GM18873 (cell line): ENCODE data around the gene HADHA.
A peak's percentile ranks its signal among the peaks of the same experiment; 100 is the strongest.
"Not testable (repeated sequence)": the region's sequence is repeated elsewhere in the genome, so short reads cannot be mapped to it uniquely, and the experiment has no call there.

Experiments used
- ATAC-seq: cut with Tn5 transposase; IDR thresholded peaks from one replicate; pipeline ENCODE4 v1.9.1; 2021; ENCODE audit warnings: mild to moderate bottlenecking, moderate library complexity, moderate number of reproducible peaks; ENCODE audit not compliant: unreplicated experiment, low FRiP score

The HADHA gene

DNA sequence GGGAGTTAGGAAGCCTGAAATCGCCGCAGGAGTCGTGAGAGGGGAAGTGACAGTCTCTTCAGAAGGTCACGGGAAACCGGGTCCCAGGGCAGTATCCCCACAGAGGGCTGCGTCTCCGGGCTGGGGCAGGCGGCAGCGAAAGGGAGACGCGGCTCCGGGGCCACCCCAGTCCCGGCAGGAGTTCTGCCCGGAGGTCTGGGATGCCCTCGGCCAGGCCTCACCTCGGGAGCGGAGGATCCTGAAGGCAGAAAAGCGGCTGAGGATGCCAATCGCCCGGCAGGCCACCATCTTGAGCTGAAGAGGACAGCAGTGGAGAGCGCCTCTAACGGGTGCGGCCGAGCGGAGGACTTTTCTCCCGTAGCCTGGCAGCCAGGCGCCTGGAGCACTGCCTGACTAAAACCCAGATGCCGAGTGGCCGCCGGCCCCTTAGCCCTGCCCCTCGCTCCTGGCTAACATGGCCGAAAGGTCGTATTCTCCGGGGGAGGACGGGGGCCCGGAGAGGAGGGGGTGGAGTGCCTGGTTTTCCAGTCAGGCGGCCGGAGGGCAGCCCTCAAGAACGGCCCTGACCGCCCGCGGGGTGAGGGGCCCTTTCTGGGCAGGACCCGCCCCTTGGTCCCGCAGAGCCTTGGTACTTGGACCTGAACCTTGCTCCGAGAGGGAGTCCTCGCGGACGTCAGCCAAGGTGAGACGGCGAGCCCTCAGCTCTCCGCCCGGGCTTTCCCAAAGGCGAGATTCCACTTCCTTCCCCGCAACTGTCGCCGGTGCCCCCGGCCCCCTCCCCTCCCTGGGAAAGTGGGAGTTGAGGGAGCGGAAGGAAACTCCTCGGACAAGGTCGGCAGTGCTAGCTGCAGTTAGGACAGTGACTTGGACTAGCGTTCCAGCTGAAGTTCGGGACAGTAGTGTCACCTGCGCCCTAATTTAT lies at the start of gene HADHA, which contains the start of gene HADHB:
Gene HADHA (minus strand): TSS at position 324 of the 922 bp plus-strand sequence. CDS start 36 bp downstream, at position 288.
Gene HADHB (plus strand): TSS at position 631 of the 922 bp plus-strand sequence. CDS start 9,316 bp downstream, outside the sequence.
- peak; percentile 48 for ATAC-seq

DNA sequence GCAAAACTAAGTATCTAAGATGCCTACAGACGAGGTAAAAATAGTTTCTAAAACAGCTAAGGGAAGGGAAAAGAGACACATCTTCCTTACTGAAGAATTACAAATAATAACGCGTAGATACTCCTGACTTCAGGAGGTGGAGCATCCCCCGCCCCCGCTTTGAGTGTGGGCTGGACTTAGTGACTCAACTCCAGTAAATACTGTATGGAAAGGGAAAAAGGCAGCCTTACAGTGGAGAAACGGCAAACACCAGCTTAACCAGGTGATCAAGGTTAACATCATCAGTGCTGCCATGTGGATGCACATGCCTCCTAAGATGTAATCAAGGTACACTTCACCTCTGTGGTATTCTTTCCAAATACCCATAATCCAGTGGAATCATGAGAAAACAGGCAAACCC lies 48.2 kb upstream of the HADHA start:
- ATAC-seq: no peak

DNA sequence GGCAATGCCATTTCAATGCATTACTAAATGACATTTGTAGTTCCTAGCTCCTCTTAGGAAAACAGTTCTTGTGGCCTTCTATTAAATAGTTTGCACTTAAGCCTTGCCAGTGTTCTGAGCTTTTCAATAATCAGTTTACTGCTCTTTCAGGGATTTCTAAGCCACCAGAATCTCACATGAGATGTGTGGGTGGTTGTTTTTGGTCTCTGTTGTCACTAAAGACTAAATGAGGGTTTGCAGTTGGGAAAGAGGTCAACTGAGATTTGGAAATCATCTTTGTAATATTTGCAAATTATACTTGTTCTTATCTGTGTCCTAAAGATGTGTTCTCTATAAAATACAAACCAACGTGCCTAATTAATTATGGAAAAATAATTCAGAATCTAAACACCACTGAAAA lies 45.6 kb upstream of the HADHA start:
- ATAC-seq: no peak

- ATAC-seq: no peak
These were observed 41.5 kb upstream of the HADHA start for GRCh38 chr2:26285931-26286330.

DNA sequence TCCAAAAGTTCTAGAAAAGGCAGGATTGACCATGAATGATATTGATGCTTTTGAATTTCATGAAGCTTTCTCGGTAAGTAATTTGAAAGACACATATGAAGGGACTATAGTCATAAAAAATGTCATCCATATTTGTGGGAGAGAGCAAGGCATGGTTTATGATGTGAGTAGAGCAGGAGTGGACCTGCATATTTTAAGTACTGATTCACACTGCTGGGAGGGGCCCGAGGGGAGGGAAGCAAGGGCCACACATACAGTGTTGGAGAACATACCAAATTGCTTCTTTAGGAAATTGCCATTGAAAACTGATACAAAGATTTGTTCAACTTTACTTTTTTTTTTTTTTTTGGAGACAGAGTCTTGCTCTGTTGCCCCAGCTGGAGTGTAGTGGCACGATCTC lies 39.7 kb upstream of the HADHA start:
- ATAC-seq: no peak

DNA sequence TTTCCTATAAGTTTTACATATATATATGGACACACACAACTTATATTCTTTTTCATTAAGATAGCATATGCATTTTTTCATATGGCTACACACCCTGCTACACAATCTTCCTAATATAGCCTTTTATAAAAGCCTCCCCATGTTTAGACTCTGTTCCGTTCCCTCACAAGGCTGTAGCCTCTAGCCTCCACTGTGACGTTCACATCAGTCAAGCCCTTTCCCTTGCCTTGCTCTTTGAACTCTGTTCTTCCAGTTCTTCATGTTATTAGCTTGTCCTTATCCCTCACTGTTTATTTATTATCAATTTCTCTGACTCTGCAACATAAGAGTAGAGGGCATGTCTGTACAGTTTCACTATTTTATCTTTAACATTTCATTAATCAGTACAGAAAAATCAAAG lies 39.2 kb upstream of the HADHA start:
- ATAC-seq: no peak

DNA sequence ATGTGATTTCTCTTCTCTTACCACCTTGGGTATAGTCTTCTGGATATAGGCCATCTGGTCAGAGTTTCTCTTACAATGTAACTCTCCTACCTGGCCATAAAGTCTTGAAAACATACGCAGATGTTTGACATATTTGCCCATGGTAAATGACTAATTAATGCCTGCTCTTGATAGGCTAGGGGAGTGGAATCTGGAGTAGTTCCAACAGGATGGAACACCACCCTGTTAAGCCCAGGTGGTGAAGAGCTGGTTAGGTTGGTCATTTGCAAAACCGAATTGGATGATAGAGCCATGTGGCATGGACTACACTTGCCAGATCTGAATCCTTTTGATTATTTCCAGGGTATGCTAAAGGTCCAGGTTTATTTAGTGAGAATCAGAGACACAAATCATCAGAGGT lies 36.8 kb upstream of the HADHA start:
- ATAC-seq: no peak

GRCh38 chr2:26279886-26280285 lies 35.5 kb upstream of the HADHA start:
- ATAC-seq: no peak

GRCh38 chr2:26276484-26277227 lies 32.2 kb upstream of the HADHA start:
- ATAC-seq: no peak

DNA sequence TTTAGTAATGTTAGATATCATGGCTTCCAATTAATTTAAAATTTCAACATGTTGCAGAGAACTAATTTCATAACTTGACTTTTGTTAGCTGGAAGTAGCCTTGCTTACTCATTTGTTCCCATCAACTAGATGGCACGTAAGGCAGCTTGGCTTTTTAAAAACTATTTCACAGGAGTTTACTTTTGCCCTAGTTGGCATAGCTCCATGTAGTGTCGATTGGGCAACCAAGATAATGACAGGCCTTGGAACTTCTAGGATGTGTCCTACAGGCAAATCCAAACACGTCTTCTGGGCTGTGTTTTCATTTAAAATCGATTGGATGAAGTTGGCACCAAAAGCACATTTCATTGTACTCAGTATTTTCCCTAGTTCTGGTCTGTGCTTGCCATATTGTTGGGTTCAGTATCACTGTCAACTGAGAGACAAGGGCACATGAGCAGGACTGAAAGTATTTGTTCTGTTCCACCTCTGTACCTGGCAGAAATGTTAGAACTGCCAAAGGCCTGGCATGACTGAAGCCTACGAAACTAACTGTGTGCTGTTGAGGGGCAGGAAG lies 29.7 kb upstream of the HADHA start:
- ATAC-seq: no peak

DNA sequence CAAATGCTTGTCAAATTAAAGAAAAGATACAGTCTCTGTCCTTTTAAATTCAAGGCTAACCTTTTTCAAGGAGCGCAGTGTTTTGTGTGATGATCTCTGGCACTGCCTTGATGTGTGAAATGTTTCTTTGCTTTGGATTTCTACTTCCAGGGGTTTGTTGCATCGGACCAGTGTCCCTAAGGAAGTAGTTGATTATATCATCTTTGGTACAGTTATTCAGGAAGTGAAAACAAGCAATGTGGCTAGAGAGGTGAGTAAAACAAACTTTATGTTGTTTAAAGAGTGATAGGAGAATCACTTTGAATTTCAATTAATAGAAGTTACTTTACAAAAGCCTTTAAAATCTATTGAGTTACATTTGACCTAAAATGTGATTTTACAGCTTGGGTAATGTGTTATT lies 29.1 kb upstream of the HADHA start:
- no peak for ATAC-seq

GRCh38 chr2:26270373-26270772 lies 25.9 kb upstream of the HADHA start:
- no peak for ATAC-seq

DNA sequence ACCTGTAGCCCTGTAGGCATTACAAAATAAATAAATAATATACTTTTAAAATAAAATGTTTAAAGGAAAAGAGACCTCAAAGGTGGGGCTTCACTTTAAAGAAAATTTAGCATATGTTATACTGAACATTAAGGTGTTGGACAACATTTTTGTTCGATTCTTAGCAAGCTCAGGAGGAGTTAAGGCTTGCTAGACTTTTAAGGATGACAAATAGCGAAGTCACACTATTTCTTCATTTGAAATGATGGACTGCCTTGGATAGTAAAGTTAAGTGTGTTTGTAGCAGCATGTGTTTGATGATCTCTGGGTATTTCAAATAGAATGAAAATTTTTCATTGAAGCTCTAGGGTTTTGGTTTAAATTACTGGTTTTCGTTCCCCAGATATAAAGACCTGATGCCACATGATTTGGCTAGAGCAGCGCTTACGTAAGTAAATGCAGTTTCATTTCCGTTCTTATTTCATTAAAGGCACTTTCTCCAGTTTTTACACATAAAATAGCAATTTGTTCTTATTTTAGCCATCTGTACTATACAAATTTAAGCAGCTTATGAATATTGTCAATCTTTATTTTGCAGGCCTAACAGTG lies 25.2 kb upstream of the HADHA start:
- ATAC-seq: no peak

DNA sequence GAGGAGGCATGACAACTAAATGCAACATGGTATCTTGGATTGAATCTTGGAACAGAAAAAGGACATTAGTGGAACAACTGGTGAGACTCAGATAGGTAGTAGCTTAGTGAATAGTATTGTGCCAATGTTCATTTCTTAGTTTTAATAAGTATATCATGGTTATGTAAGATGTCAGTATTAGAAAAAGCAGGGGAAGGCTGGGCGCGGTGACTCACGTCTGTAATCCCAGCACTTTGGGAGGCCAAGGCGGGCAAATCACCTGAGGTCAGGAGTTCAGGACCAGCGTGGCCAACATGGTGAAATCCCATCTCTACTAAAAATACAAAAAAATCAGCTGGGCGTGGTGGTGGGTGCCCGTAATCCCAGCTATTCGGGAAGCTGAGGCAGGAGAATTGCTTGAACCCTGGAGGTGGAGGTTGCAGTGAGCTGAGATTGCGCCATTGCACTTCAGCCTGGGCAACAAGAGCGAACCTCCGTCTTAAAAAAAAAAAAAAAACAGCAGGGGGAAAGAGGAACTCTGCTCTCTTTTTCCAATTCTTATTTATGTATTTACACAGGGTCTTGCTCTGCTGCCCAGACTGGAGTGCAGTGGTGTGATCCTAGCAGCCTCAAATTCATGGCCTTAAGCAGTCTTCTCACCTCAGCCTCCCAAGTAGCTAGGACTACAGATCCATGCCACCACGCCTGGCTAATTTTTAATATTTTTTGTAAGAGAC lies 24.4 kb upstream of the HADHA start:
- not testable (repeated sequence) for ATAC-seq

DNA sequence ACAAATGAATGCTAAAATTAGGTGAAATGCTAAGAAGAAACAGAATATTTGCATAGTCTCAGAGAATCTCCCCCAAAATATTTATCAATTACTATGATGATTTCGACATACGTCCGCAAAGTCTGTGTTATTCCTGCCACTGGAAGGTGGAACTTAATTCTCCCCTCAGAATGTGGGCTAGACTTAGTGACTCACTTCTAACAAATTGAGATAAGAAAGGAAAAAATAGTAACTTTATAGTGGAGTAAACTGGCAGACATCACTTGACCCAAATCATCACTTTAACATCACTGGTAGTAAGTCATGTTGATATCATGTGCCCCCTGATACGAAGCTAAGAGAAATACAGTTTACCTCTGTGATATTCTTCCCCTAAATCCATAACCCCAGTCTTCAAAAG lies 23.8 kb upstream of the HADHA start:
- ATAC-seq: no peak

GRCh38 chr2:26258836-26259235 lies 14.4 kb upstream of the HADHA start:
- not testable (repeated sequence) for ATAC-seq

DNA sequence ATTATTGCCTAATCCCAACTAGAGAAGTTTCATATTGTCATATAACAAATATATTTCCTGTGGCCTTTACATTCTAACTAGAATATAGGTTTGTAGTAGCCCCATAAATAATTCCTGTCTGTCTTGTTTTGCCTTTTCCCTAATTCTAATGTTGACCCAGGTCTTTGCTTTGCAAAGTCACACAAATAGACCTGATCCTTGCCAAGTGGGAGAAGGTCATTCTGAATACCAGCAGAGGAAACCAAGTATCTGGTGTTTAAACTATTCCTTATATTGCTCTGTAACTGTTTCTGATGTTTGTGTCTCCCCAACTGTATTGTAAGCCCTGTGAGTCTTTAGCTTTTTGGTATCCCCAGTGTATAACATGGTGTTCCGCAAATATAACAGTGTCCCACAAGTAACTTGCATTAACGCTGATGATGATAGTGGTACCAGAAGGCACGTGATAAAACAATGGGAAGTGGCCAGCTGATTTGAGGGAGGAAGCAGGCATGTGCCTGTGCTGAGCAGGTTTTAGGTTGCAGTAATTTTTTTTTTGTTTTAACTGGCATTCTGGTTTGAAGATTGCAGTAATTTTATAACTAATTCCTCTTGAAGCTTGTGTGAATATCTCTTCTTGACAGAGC lies 11.4 kb upstream of the HADHA start:
- ATAC-seq: no peak

GRCh38 chr2:26251893-26252292 lies 7.5 kb upstream of the HADHA start:
- no peak for ATAC-seq

GRCh38 chr2:26249625-26250024 lies 5.2 kb upstream of the HADHA start:
- no peak for ATAC-seq

DNA sequence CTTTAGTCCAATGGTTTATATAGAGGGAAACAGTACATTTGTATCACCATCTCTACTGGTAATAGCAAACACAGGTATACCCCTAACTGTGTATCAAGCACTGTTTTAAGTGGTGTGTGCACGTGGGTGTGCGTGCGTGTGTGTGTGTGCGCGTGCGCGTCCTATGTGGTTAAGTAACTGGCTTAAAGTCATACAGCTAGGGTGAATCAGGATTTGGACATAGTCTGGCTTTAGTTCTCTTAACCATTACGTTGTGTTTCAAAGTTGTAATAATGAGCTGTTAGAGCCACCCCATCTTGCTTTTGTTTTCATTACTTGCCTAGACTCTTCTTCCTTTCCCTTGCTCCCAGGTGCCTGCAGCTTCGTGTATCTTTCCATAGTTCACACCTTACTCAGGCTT lies 2.4 kb upstream of the HADHA start:
- ATAC-seq: no peak
